Right kidney (tissue), 1 donor: ENCODE results near the gene PKD1.
"Not testable (repeated sequence)": the region's sequence is repeated elsewhere in the genome, so short reads cannot be mapped to it uniquely, and the experiment has no call there.

Experiments used
- DNase-seq: peaks from one replicate; pipeline ENCODE4 v3.0.0-alpha.2; 2016

Gene PKD1

GRCh38 chr16:2108446-2109270, 27.0 kb downstream of the PKD1 start:
- not testable (repeated sequence) for DNase-seq

GRCh38 chr16:2107791-2108125, 27.9 kb downstream of the PKD1 start:
- not testable (repeated sequence) for DNase-seq

- not testable (repeated sequence) for DNase-seq
Observed at GRCh38 chr16:2107121-2107790, 28.4 kb downstream of the PKD1 start.

- not testable (repeated sequence) for DNase-seq
Observed at GRCh38 chr16:2106211-2106610, 29.5 kb downstream of the PKD1 start.

- not testable (repeated sequence) for DNase-seq
Observed at GRCh38 chr16:2105769-2106168, 29.9 kb downstream of the PKD1 start.

GRCh38 chr16:2105291-2105690, 30.4 kb downstream of the PKD1 start:
- not testable (repeated sequence) for DNase-seq

- DNase-seq: not testable (repeated sequence)
Observed at GRCh38 chr16:2104464-2104863, 31.2 kb downstream of the PKD1 start.

GRCh38 chr16:2102471-2102870, 33.2 kb downstream of the PKD1 start:
- DNase-seq: no peak

- DNase-seq: not testable (repeated sequence)
Observed at GRCh38 chr16:2101581-2101980, 34.1 kb downstream of the PKD1 start.

GRCh38 chr16:2097689-2098088, 38.0 kb downstream of the PKD1 start:
- DNase-seq: not testable (repeated sequence)

GRCh38 chr16:2096853-2097595, 38.7 kb downstream of the PKD1 start:
- DNase-seq: no peak

- DNase-seq: no peak
Observed at GRCh38 chr16:2095918-2096582, 39.6 kb downstream of the PKD1 start.

GRCh38 chr16:2095315-2095853, 40.3 kb downstream of the PKD1 start:
- no peak for DNase-seq

- no peak for DNase-seq
Observed at GRCh38 chr16:2093793-2094192, 41.9 kb downstream of the PKD1 start.

- DNase-seq: no peak
Observed at GRCh38 chr16:2092866-2093265, 42.8 kb downstream of the PKD1 start.

- no peak for DNase-seq
Observed at GRCh38 chr16:2092256-2092620, 43.5 kb downstream of the PKD1 start.

- DNase-seq: peak; percentile 75
Observed at GRCh38 chr16:2091547-2092255, 44.0 kb downstream of the PKD1 start.

GRCh38 chr16:2090777-2091546, 44.7 kb downstream of the PKD1 start:
- peak; percentile 90 for DNase-seq

- DNase-seq: no peak
Observed at GRCh38 chr16:2090481-2090776, 45.3 kb downstream of the PKD1 start.

GRCh38 chr16:2089706-2090480, 45.8 kb downstream of the PKD1 start:
- no peak for DNase-seq
